Measurements from ENCODE around the gene BRSK2.

BRSK2 gene

GRCh38 chr11:1382831-1383607, 6.7 kb upstream of the BRSK2 start:
- Mint-ChIP-seq H3K9me3 (no peaks in the 10 kb centered on the region), H3K27me3 (no peaks in the 10 kb centered on the region), H3K4me3 (peak overlapping the region; percentile 77), H3K4me1 (peaks cover 11% of the 10 kb centered on the region), H3K36me3 (no peaks in the 10 kb centered on the region), H3K27ac (peak overlapping the region; percentile 70)

- H3K9me3 Mint-ChIP-seq: no peaks in the 10 kb centered on the region
- H3K4me3 Mint-ChIP-seq: peak overlapping the region; percentile 30
- H3K27me3 Mint-ChIP-seq: no peaks in the 10 kb centered on the region
- peak overlapping the region; percentile 51 for H3K27ac Mint-ChIP-seq
- H3K36me3 Mint-ChIP-seq: no peaks in the 10 kb centered on the region
- H3K4me1 Mint-ChIP-seq: peaks cover 11% of the 10 kb centered on the region
These were observed 5.3 kb upstream of the BRSK2 start for GRCh38 chr11:1384199-1384970.

- H3K4me3 Mint-ChIP-seq: peak overlapping the region; percentile 55
- H3K9me3 Mint-ChIP-seq: no peaks in the 10 kb centered on the region
- H3K4me1 Mint-ChIP-seq: peaks cover 19% of the 10 kb centered on the region
- H3K27ac Mint-ChIP-seq: peak overlapping the region; percentile 51
- no peaks in the 10 kb centered on the region for H3K36me3 Mint-ChIP-seq
- H3K27me3 Mint-ChIP-seq: peaks cover 12% of the 10 kb centered on the region
These were observed 2.2 kb upstream of the BRSK2 start for GRCh38 chr11:1387521-1387920.

GRCh38 chr11:1387961-1388762, 1.6 kb upstream of the BRSK2 start:
- peaks cover 17% of the 10 kb centered on the region for H3K27me3 Mint-ChIP-seq
- peak overlapping the region; percentile 55 for H3K4me3 Mint-ChIP-seq
- no peak overlapping the region for H3K27ac Mint-ChIP-seq
- no peaks in the 10 kb centered on the region for H3K9me3 Mint-ChIP-seq
- H3K4me1 Mint-ChIP-seq: peaks cover 18% of the 10 kb centered on the region
- H3K36me3 Mint-ChIP-seq: no peaks in the 10 kb centered on the region

- peaks cover 14% of the 10 kb centered on the region for H3K4me1 Mint-ChIP-seq
- H3K9me3 Mint-ChIP-seq: no peaks in the 10 kb centered on the region
- H3K27me3 Mint-ChIP-seq: peaks cover 21% of the 10 kb centered on the region
- H3K4me3 Mint-ChIP-seq: peak overlapping the region; percentile 39
- H3K36me3 Mint-ChIP-seq: no peaks in the 10 kb centered on the region
- H3K27ac Mint-ChIP-seq: no peak overlapping the region
These were observed 1.0 kb upstream of the BRSK2 start for GRCh38 chr11:1388763-1389102.

- Mint-ChIP-seq H3K27ac (no peak overlapping the region), H3K4me3 (peak overlapping the region; percentile 65), H3K27me3 (peaks cover 21% of the 10 kb centered on the region), H3K9me3 (no peaks in the 10 kb centered on the region), H3K4me1 (peaks cover 13% of the 10 kb centered on the region), H3K36me3 (no peaks in the 10 kb centered on the region)
These were observed 417 bp upstream of the BRSK2 start for GRCh38 chr11:1389103-1389931.

- H3K9me3 Mint-ChIP-seq: no peaks in the 10 kb centered on the region
- peaks cover 9% of the 10 kb centered on the region for H3K4me1 Mint-ChIP-seq
- H3K27ac Mint-ChIP-seq: no peak overlapping the region
- peaks cover 21% of the 10 kb centered on the region for H3K27me3 Mint-ChIP-seq
- no peak overlapping the region for H3K4me3 Mint-ChIP-seq
- H3K36me3 Mint-ChIP-seq: no peaks in the 10 kb centered on the region
These were observed 933 bp downstream of the BRSK2 start for GRCh38 chr11:1390569-1391164.

- peaks cover 9% of the 10 kb centered on the region for H3K4me1 Mint-ChIP-seq
- no peaks in the 10 kb centered on the region for H3K9me3 Mint-ChIP-seq
- H3K4me3 Mint-ChIP-seq: peak overlapping the region; percentile 21
- H3K27ac Mint-ChIP-seq: no peak overlapping the region
- no peaks in the 10 kb centered on the region for H3K36me3 Mint-ChIP-seq
- H3K27me3 Mint-ChIP-seq: peaks cover 21% of the 10 kb centered on the region
These were observed 1.7 kb downstream of the BRSK2 start for GRCh38 chr11:1391165-1392075.

- Mint-ChIP-seq H3K9me3 (no peaks in the 10 kb centered on the region), H3K36me3 (no peaks in the 10 kb centered on the region), H3K27ac (no peak overlapping the region), H3K4me3 (no peak overlapping the region), H3K4me1 (peaks cover 9% of the 10 kb centered on the region), H3K27me3 (peaks cover 21% of the 10 kb centered on the region)
These were observed 2.4 kb downstream of the BRSK2 start for GRCh38 chr11:1392111-1392510.

- no peak overlapping the region for H3K27ac Mint-ChIP-seq
- H3K4me1 Mint-ChIP-seq: peaks cover 9% of the 10 kb centered on the region
- H3K27me3 Mint-ChIP-seq: peaks cover 21% of the 10 kb centered on the region
- H3K9me3 Mint-ChIP-seq: no peaks in the 10 kb centered on the region
- no peaks in the 10 kb centered on the region for H3K36me3 Mint-ChIP-seq
- H3K4me3 Mint-ChIP-seq: no peak overlapping the region
These were observed 2.8 kb downstream of the BRSK2 start for GRCh38 chr11:1392561-1392960.

GRCh38 chr11:1393038-1393710, 3.4 kb downstream of the BRSK2 start:
- Mint-ChIP-seq H3K4me1 (peaks cover 9% of the 10 kb centered on the region), H3K27ac (peak overlapping the region; percentile 41), H3K4me3 (no peak overlapping the region), H3K9me3 (no peaks in the 10 kb centered on the region), H3K27me3 (peaks cover 21% of the 10 kb centered on the region), H3K36me3 (no peaks in the 10 kb centered on the region)

- Mint-ChIP-seq H3K27ac (no peak overlapping the region), H3K4me3 (no peak overlapping the region), H3K4me1 (peaks cover 9% of the 10 kb centered on the region), H3K36me3 (no peaks in the 10 kb centered on the region), H3K9me3 (no peaks in the 10 kb centered on the region), H3K27me3 (peaks cover 21% of the 10 kb centered on the region)
These were observed 5.4 kb downstream of the BRSK2 start for GRCh38 chr11:1394936-1395772.
